ENCODE results near the gene RHPN2. TPM values are rescaled to one million over a fixed set of nuclear protein-coding genes. Genes with fewer than 3 reads are reported as not detected.
"Not testable (repeated sequence)": the region's sequence is repeated elsewhere in the genome, so short reads cannot be mapped to it uniquely, and the experiment has no call there.

The RHPN2 gene
- total RNA-seq, 1 donor from 2014 or later, result 0.67 TPM

- DNase-seq (ENCODE audit: low spot score), result no peak
- intact Hi-C loops (cut with DNase I), result loop anchor here (10.0 kb wide), 1 partner anchor 727 kb away; the partner anchor contains the start of gene ZNF507
Measured at GRCh38 chr19:33071887-33072286, 7.2 kb upstream of the RHPN2 start.

GRCh38 chr19:33067121-33067520 is 2.4 kb upstream of the RHPN2 start:
- intact Hi-C loops (cut with DNase I), result no loop called here
- DNase-seq (ENCODE audit: low spot score), result no peak

GRCh38 chr19:33066543-33066942 is 1.9 kb upstream of the RHPN2 start:
- DNase-seq (ENCODE audit: low spot score), result no peak
- intact Hi-C loops (cut with DNase I), result no loop called here

DNA sequence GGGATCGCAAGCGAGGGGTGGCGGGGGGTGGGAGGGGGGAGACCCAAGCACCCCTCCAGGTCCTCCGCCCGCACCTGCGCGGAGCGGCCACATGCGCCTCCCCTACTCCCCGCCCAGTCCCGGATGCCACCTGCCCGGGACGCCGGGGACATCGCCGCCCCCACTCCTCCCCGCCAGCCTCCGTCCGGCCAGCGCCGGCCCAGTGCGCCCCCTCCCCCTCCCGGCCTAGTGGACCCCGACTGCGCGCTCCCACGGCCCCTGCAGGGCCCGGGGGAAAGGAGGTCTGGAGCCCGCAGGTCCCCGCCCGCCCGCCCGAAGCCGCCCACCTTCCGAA is 263 bp downstream of the RHPN2 start:
- no peak for DNase-seq (ENCODE audit: low spot score)
- intact Hi-C loops (cut with DNase I), result no loop called here

DNA sequence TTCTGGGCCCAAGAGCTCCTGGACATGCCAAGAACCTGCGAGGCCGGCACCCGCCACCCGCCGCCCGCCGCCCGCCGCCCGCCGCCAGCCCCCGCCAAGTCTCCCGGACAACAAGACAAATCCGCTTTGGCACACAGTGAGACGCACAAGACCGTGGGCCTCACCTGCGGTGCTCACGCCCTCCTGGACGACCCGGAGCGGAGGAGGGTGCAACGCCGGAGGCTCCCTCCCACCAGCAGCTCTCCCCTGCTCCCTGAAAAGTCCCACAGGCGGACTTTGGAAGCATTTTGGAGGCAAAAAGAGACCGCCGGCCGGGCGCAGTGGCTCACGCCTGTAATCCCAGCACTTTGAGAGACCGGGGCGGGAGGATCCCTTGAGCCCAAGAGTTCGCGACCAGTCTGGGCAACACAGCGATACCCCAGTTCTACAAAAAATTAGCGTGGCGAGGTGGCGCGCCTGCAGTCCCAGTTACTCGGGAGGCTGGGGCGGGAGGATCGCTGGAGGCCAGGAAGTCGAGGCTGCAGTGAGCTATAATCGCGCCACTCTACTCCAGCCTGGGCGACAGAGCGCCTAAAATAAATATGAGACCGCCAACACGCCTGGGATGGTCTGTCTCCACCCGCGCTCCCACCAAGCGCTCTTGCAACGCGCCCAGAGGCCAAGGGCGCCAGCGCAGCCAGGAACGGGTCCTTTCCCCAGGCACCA is 783 bp downstream of the RHPN2 start:
- intact Hi-C loops (cut with DNase I), result no loop called here
- no peak for DNase-seq (ENCODE audit: low spot score)

GRCh38 chr19:33063356-33063752 is 1.3 kb downstream of the RHPN2 start:
- no peak for DNase-seq (ENCODE audit: low spot score)

GRCh38 chr19:33062902-33063301 is 1.8 kb downstream of the RHPN2 start:
- intact Hi-C loops (cut with DNase I), result no loop called here
- DNase-seq (ENCODE audit: low spot score), result no peak

More at GRCh38 chr19:33063356-33063752, 1.3 kb downstream of the RHPN2 start:
- intact Hi-C loops (cut with DNase I), result no loop called here

- intact Hi-C loops (cut with DNase I), result no loop called here
- no peak for DNase-seq (ENCODE audit: low spot score)
Measured at GRCh38 chr19:33060586-33060985, 4.1 kb downstream of the RHPN2 start.

DNA sequence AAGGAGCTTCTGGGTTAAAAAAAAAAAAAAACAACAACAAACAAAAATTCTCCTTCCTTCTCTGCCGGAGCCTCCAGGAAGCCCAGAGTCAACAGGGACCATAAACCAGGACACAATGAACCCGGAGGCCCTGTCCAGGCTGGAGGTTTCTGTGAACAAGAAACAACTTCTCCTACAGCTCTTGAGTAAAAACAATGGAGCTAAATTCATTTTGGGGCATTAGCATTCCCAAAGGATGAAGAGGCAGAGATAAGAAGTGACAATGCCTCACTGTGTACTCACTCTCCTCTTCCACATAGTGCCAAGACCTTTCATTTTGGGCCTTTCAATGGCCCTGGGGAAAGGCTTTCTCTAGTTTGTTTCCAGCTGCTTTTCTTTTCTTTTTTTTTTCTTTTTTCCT is 9.0 kb downstream of the RHPN2 start:
- intact Hi-C loops (cut with DNase I), result no loop called here
- DNase-seq (ENCODE audit: low spot score), result no peak

DNA sequence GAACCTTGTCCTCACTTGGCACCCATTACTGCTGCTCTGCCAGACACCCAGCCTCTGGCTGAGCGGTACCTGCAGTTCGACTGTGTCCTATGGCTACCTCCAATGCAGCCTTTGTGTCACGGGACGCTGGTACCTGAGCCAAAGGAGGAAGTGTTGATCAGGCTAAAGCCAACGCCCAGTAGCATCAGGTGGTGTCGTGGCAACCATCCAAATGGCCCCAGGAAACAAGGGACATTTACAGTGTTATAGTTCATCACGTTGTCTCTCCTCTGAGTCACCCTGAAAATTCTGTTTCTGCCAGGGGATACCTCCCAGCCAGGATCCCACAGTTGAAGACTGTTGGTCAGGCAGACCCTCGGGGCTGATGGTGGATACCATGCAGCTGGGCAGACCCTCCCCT is 10.1 kb downstream of the RHPN2 start:
- intact Hi-C loops (cut with DNase I), result no loop called here
- DNase-seq (ENCODE audit: low spot score), result no peak

GRCh38 chr19:33052352-33052972 is 12.2 kb downstream of the RHPN2 start:
- no peak for DNase-seq (ENCODE audit: low spot score)
- intact Hi-C loops (cut with DNase I), result no loop called here

DNA sequence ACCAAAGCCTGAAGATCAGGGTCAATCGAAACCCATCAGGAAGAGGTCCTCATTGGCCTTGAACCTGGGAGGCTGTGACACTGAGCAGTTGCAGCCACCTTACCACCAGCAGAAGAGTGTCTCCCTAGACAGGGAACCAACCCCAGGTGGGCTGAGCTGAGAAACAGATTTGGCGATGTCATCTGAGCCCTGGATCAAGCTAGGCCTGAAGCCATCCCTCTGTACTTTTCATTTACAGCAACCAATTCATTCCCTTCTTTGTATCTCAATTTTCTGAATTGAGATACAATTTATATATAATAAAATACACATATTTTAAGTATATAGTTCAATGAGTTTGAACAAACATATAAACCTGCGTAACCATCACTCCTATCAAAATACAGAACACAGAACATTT is 14.6 kb downstream of the RHPN2 start:
- DNase-seq (ENCODE audit: low spot score), result no peak
- intact Hi-C loops (cut with DNase I), result no loop called here

DNA sequence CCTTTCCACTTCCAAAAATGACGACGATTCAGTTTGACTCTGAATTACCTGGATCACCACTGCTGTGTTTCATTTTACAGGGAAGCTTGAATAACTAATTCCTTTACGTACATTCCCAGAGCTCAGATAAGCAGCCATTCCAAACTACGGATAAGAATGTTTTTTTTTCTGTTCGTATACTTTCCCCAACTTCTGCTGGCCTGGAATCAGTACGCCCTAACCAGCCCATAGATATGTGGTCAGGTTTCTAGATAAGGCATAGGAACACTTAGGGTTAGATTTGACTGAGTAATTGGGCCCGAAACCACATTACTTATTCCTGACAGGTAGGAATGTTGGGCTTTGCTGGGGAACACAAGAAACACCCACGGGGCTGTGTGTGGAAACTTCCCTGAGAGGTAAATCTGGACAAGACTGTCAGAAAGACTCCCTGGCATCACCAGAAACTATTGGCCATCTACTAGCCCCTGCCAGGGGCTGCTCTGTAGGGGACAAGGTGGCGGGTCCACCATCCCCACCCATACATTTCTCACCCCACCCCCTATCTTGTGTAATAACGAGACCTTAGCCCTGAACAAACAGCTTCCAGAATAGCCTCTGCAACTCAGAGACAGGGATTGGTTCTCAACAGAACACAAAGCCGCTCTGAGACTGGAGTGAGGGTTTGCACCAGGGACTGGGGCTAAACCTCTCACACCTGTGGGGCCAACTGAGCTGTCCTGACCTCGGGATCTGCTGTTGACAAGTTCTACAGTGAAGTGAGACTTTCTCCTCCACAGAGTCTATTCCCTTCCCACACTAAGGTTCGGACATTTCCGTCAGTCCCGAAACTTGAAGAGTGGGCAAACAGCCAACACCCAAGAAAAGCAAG is 15.6 kb downstream of the RHPN2 start:
- DNase-seq (ENCODE audit: low spot score), result no peak
- intact Hi-C loops (cut with DNase I), result no loop called here

DNA sequence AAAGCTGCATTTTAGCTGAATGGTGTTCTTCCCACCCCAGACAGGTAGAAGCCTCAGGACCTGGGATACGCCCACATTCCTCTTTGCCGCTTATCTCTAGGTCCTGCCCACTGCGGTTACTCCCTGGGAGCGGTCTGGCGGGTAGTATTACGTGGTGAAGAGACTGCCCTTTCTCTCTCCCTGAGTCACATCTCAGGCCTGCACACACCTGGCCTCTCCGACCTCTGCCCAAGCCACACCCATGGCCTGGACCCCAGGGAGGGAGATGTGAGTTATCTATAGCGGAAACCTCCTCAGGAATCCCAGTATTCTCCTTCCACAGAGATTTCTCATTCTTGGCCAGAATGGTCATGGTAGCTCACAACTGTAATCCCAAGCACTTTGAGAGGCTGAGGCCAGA is 17.3 kb downstream of the RHPN2 start:
- DNase-seq (ENCODE audit: low spot score), result no peak

DNA sequence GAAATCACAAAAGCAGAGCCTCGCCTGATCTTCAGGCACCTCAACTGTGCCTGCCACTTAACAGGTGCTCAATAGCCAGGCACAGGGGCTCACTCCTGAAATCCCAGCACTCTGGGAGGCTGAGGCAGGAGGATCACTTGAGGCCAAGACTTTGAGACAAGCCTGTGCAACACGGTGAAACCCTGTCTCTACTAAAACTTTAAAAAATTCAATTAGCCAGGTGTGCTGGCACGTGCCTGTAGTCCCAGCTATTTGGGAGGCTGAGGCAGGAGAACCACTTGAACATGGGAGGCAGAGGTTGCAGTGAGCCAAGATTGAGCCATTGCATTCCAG is 22.9 kb downstream of the RHPN2 start:
- DNase-seq (ENCODE audit: low spot score); intact Hi-C loops (cut with DNase I): not testable (repeated sequence)

More for the DNA sequence above, 17.3 kb downstream of the RHPN2 start:
- intact Hi-C loops (cut with DNase I), result no loop called here

DNA sequence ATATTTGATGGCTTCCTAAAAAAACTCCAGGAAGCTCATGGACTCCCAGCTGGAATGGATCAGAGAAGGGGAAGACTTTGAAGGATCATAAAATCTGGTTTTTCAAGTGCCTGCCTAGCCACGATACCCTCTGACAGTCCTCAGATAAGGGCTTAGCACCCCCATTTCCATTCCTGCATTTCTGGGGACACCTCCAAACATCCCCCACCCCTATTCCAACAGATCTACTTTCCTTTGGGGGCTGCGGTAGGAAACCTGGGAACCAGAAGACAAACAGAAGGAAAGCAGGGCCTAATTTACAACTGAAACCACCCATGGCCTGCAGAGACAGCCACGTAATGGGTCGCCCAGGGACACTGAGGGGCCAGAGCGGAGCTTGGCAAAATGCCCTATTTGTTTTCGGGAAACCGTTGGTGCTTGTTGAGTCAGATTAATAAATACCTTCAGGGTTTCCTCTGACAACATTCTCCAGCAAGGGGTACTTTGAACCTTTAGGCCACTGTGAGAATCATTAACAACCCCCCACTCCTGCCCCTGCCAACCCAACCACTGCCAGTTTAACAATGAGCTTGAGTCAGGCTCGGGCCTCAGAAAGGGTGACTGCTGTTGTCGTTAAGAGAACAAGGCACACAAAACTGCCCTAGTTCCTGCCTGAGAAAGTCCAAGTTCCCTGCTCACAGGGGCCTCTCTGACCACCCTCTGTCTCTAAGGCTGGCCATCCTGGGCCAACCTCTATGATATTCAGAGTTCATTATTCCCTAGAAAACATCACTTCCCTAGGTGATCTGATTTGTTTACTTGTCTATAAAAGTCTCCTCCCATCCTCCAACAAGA is 23.5 kb downstream of the RHPN2 start:
- no peak for DNase-seq (ENCODE audit: low spot score)
- intact Hi-C loops (cut with DNase I), result no loop called here

DNA sequence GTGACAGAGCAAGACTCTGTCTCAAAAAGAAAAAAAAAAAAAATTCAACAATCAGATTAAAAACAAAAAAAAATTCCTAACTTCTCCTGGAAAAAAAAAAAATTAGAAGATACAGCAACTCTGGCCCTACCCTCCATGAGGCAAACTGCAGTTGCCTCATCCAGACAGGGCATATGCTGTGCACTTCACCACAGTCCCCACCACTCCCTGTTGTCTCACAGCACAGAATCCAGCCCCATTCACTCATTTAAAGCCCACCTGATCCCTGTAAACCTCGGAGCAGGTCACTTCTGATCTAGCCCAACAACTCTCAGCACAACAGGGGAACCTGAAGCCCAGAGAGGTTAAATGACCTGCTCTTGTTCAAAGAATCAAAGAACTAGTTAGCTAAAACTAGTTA is 24.9 kb downstream of the RHPN2 start:
- intact Hi-C loops (cut with DNase I), result no loop called here
- no peak for DNase-seq (ENCODE audit: low spot score)

DNA sequence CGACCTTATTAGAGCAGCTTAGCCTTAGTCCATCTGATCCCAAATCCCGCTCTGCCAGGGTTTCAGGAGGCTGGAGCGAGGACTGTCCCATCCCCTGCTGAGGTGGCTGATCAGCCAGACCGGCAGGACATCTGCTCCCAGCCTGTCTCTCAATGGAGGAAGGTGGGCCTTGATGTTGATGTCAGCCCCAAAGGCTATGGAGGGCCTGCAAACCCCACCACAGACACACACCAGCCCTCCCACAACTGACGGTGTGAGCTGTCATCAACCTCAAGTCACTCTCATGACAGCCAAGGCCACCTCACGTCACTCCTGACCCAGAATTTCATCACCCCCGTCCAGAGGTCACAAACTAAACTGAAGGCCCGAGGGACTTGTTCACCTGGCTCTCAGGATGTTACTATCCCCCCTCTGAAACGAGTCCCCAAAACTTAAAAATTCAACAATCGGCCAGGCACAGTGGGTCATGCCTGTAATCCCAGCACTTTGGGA is 25.5 kb downstream of the RHPN2 start:
- DNase-seq (ENCODE audit: low spot score), result no peak
- intact Hi-C loops (cut with DNase I), result no loop called here

GRCh38 chr19:33037168-33038025 is 27.3 kb downstream of the RHPN2 start:
- DNase-seq (ENCODE audit: low spot score); intact Hi-C loops (cut with DNase I): not testable (repeated sequence)
